GM12892 (cell line): ENCODE results near the gene CCR6.
"Not testable (repeated sequence)": the region's sequence is repeated elsewhere in the genome, so short reads cannot be mapped to it uniquely, and the experiment has no call there.

Experiments used
- POLR2A ChIP-seq: IDR thresholded peaks from 2 replicates; pipeline ENCODE4 v1.6.1; 2011; ENCODE audit warnings: low read depth, low read length, control low read depth
- POLR2AphosphoS5 ChIP-seq: IDR thresholded peaks from 2 replicates; pipeline ENCODE4 v1.6.1; 2011; ENCODE audit warnings: low read depth, low read length, control low read depth
- TAF1 ChIP-seq: IDR thresholded peaks from 2 replicates; pipeline ENCODE4 v1.6.1; 2011; ENCODE audit warnings: low read depth, mild to moderate bottlenecking, control low read depth, low read length, borderline replicate concordance

- TF ChIP-seq POLR2A, TAF1, POLR2AphosphoS5: not testable (repeated sequence)
These were observed 54.4 kb downstream of the CCR6 start for GRCh38 chr6:167177271-167177670.
